ENCODE results near the gene TRIP12. TPM values are rescaled to one million over a fixed set of nuclear protein-coding genes. Genes with fewer than 3 reads are reported as not detected.

TRIP12 gene
- polyA plus RNA-seq, 1 donor from 2014 or later = 57.2 TPM

GRCh38 chr2:229815858-229816257 lies 106.0 kb downstream of the TRIP12 start:
- H3K9me2 ChIP-seq (ENCODE audit: insufficient read depth, low read length) = no peaks in the 10 kb centered on the region
- no peak overlapping the region for H3K4me2 ChIP-seq (ENCODE audit: low read length)
- no peaks in the 10 kb centered on the region for H3K36me3 ChIP-seq (ENCODE audit: insufficient read depth, low read length)
- H3F3A ChIP-seq (ENCODE audit: insufficient read depth, low read length, poor library complexity, severe bottlenecking) = no peaks in the 10 kb centered on the region
- H3K9ac ChIP-seq (ENCODE audit: low read length) = no peak overlapping the region
- no peak for TF ChIP-seq POLR2AphosphoS5 (IDR thresholded peaks at IDR 0.05)
- TF ChIP-seq EP300 (conservative IDR thresholded peaks at IDR 0.05; ENCODE audit: poor library complexity, severe bottlenecking) = no peak
- no peak for TF ChIP-seq RAD21 (conservative IDR thresholded peaks at IDR 0.05)
- no peak for TF ChIP-seq SMC3 (conservative IDR thresholded peaks at IDR 0.05; ENCODE audit: poor library complexity)
- no peak for TF ChIP-seq TAF1 (IDR thresholded peaks at IDR 0.05; ENCODE audit: low read depth)
- no peak for TF ChIP-seq EZH2 (IDR thresholded peaks at IDR 0.05; ENCODE audit: borderline replicate concordance, insufficient read depth, low read length, poor library complexity, severe bottlenecking)
- TF ChIP-seq REST (IDR thresholded peaks at IDR 0.05; ENCODE audit: borderline replicate concordance) = no peak
- no peak for TF ChIP-seq MXI1 (conservative IDR thresholded peaks at IDR 0.05; ENCODE audit: poor library complexity, severe bottlenecking)
- no peaks in the 10 kb centered on the region for H3K9me3 ChIP-seq (ENCODE audit: low read length)
- H3K79me2 ChIP-seq (replicated peaks; ENCODE audit: insufficient read depth, low read length) = no peaks in the 10 kb centered on the region
- no peak overlapping the region for H3K4me3 ChIP-seq (ENCODE audit: low read length)
- H3K27me3 ChIP-seq (ENCODE audit: insufficient read depth, low read depth, low read length) = no peaks in the 10 kb centered on the region
- H4K20me1 ChIP-seq (ENCODE audit: insufficient read depth) = no peaks in the 10 kb centered on the region
- H2AFZ ChIP-seq (ENCODE audit: low read depth, low read length) = no peak overlapping the region
- H3K27ac ChIP-seq (ENCODE audit: low read length) = no peak overlapping the region

- H3K9ac ChIP-seq (ENCODE audit: low read length) = no peak overlapping the region
- no peaks in the 10 kb centered on the region for H3K9me2 ChIP-seq (ENCODE audit: insufficient read depth, low read length)
- no peaks in the 10 kb centered on the region for H3F3A ChIP-seq (ENCODE audit: insufficient read depth, low read length, poor library complexity, severe bottlenecking)
- H3K27ac ChIP-seq (ENCODE audit: low read length) = no peak overlapping the region
- H3K9me3 ChIP-seq (ENCODE audit: low read length) = no peaks in the 10 kb centered on the region
- no peak overlapping the region for H2AFZ ChIP-seq (ENCODE audit: low read depth, low read length)
- no peaks in the 10 kb centered on the region for H3K79me2 ChIP-seq (replicated peaks; ENCODE audit: insufficient read depth, low read length)
- no peak overlapping the region for H3K4me3 ChIP-seq (ENCODE audit: low read length)
- TF ChIP-seq EP300 (conservative IDR thresholded peaks at IDR 0.05; ENCODE audit: poor library complexity, severe bottlenecking) (no peak), SMC3 (conservative IDR thresholded peaks at IDR 0.05; ENCODE audit: poor library complexity) (no peak), POLR2AphosphoS5 (IDR thresholded peaks at IDR 0.05) (no peak), CTCF (IDR thresholded peaks at IDR 0.05; ENCODE audit: poor library complexity, severe bottlenecking) (no peak), EZH2 (IDR thresholded peaks at IDR 0.05; ENCODE audit: borderline replicate concordance, insufficient read depth, low read length, poor library complexity, severe bottlenecking) (no peak), RAD21 (conservative IDR thresholded peaks at IDR 0.05) (no peak), MXI1 (conservative IDR thresholded peaks at IDR 0.05; ENCODE audit: poor library complexity, severe bottlenecking) (no peak), TAF1 (IDR thresholded peaks at IDR 0.05; ENCODE audit: low read depth) (no peak), REST (IDR thresholded peaks at IDR 0.05; ENCODE audit: borderline replicate concordance) (no peak)
- H4K20me1 ChIP-seq (ENCODE audit: insufficient read depth) = no peaks in the 10 kb centered on the region
- no peaks in the 10 kb centered on the region for H3K36me3 ChIP-seq (ENCODE audit: insufficient read depth, low read length)
- H3K4me2 ChIP-seq (ENCODE audit: low read length) = no peak overlapping the region
- no peaks in the 10 kb centered on the region for H3K27me3 ChIP-seq (ENCODE audit: insufficient read depth, low read depth, low read length)
Measured at GRCh38 chr2:229815342-229815741, 106.5 kb downstream of the TRIP12 start.

All from neural cell (in vitro differentiated cells).